Kasumi-1 (cell line): ENCODE results near the gene CHRNB1.

ENCODE experiments used
- DNase-seq, 2 experiments: peaks; one replicate each; lab custom pipeline; 2025; lab: John Stamatoyannopoulos, UW

CHRNB1 gene

GRCh38 chr17:7444682-7445618, at the start of gene CHRNB1:
Gene CHRNB1, plus strand, starts transcription at chr17:7445061. Its CDS starts 67 bp downstream, at chr17:7445128.
- DNase-seq = no peak

GRCh38 chr17:7396147-7396546, 48.7 kb upstream of the CHRNB1 start:
- no peak for DNase-seq

GRCh38 chr17:7398612-7399011, 46.2 kb upstream of the CHRNB1 start:
- no peak for DNase-seq

- DNase-seq = peak in 1 of 2 experiments; percentile 12
Observed at GRCh38 chr17:7403043-7403726, 41.7 kb upstream of the CHRNB1 start.

- peak; percentile 41 to 45 for DNase-seq
Observed at GRCh38 chr17:7403727-7403976, 41.2 kb upstream of the CHRNB1 start.

- peak; percentile 88 to 92 for DNase-seq
Observed at GRCh38 chr17:7403977-7404736, 40.7 kb upstream of the CHRNB1 start, which contains the start of gene TMEM256. Gene TMEM256, minus strand, starts transcription at chr17:7404097. Its CDS starts 13 bp downstream, at chr17:7404084.

GRCh38 chr17:7404737-7405349, 40.0 kb upstream of the CHRNB1 start:
- DNase-seq = no peak

- no peak for DNase-seq
Observed at GRCh38 chr17:7405350-7406234, 39.3 kb upstream of the CHRNB1 start.

GRCh38 chr17:7406235-7406825, 38.5 kb upstream of the CHRNB1 start:
- DNase-seq = no peak

- DNase-seq = no peak
Observed at GRCh38 chr17:7407082-7407481, 37.8 kb upstream of the CHRNB1 start.

- no peak for DNase-seq
Observed at GRCh38 chr17:7407485-7408251, 37.2 kb upstream of the CHRNB1 start, which contains the start of gene NLGN2. Gene NLGN2, plus strand, starts transcription at chr17:7407845. Its CDS starts 411 bp downstream, at chr17:7408256.

GRCh38 chr17:7408252-7408727, 36.6 kb upstream of the CHRNB1 start:
- DNase-seq = no peak

- DNase-seq = no peak
Observed at GRCh38 chr17:7408863-7409262, 36.0 kb upstream of the CHRNB1 start.

GRCh38 chr17:7409716-7410115, 35.1 kb upstream of the CHRNB1 start:
- DNase-seq = no peak

- no peak for DNase-seq
Observed at GRCh38 chr17:7410634-7411426, 34.0 kb upstream of the CHRNB1 start.

- no peak for DNase-seq
Observed at GRCh38 chr17:7411427-7411750, 33.5 kb upstream of the CHRNB1 start.

- DNase-seq = no peak
Observed at GRCh38 chr17:7413346-7413985, 31.4 kb upstream of the CHRNB1 start.

GRCh38 chr17:7414837-7415236, 30.0 kb upstream of the CHRNB1 start:
- no peak for DNase-seq
